Endodermal cell (in vitro differentiated cells): ENCODE measurements around the gene LRCH4. TPM values are rescaled to one million over a fixed set of nuclear protein-coding genes. Genes with fewer than 3 reads are reported as not detected.

Source experiments
- DNase-seq: peaks from one replicate; pipeline ENCODE4 v3.0.0-alpha.2; 2017
- H3K27ac ChIP-seq: 2 replicates; pipeline ENCODE4 v1.5.1; 2013; ENCODE audit warnings: mild to moderate bottlenecking, low read depth, low read length, moderate library complexity
- H3K27me3 ChIP-seq: 2 replicates; pipeline ENCODE4 v1.6.1; 2013; ENCODE audit warnings: mild to moderate bottlenecking, low read length, moderate library complexity; ENCODE audit not compliant: insufficient read depth, control insufficient read depth, poor library complexity, severe bottlenecking
- H3K36me3 ChIP-seq: 2 replicates; pipeline ENCODE4 v1.7.0; 2013; ENCODE audit warnings: mild to moderate bottlenecking, low read length, moderate library complexity; ENCODE audit not compliant: control insufficient read depth, insufficient read depth
- H3K4me1 ChIP-seq: one replicate; pipeline ENCODE4 v1.7.0; 2013; ENCODE audit warnings: low read length; ENCODE audit not compliant: control insufficient read depth, insufficient read depth
- H3K4me3 ChIP-seq: 2 replicates; pipeline ENCODE4 v1.5.1; 2013; ENCODE audit warnings: mild to moderate bottlenecking, low read length, moderate library complexity
- H3K9ac ChIP-seq: 2 replicates; pipeline ENCODE4 v1.6.1; 2013; ENCODE audit warnings: mild to moderate bottlenecking, low read length, moderate library complexity; ENCODE audit not compliant: poor library complexity, severe bottlenecking; ENCODE audit errors: extremely low read depth
- H3K9me3 ChIP-seq: 2 replicates; pipeline ENCODE4 v1.6.1; 2013; ENCODE audit warnings: mild to moderate bottlenecking, low read length, moderate library complexity; ENCODE audit not compliant: control insufficient read depth
- H3K27ac Mint-ChIP-seq: 2 replicates; pipeline ENCODE4 v1.8.0; 2020; ENCODE audit warnings: mixed read lengths
- H3K27me3 Mint-ChIP-seq: 2 replicates; pipeline ENCODE4 v1.8.0; 2021; ENCODE audit warnings: mild to moderate bottlenecking, mixed read lengths; ENCODE audit not compliant: insufficient read depth
- H3K36me3 Mint-ChIP-seq: 2 replicates; pipeline ENCODE4 v1.8.0; 2020; ENCODE audit warnings: low read depth, mixed read lengths
- H3K4me1 Mint-ChIP-seq: 2 replicates; pipeline ENCODE4 v1.8.0; 2020; ENCODE audit warnings: mixed read lengths
- H3K4me3 Mint-ChIP-seq: 2 replicates; pipeline ENCODE4 v1.8.0; 2020; ENCODE audit warnings: mild to moderate bottlenecking, moderate library complexity, mixed read lengths
- H3K9me3 Mint-ChIP-seq: 2 replicates; pipeline ENCODE4 v1.8.0; 2020; ENCODE audit warnings: mild to moderate bottlenecking, mixed read lengths
- CTCF ChIP-seq: fragments of 200-600 bp; sonication (generic); conservative IDR thresholded peaks from 2 replicates; pipeline ENCODE4 v1.5.0; 2021; ENCODE audit warnings: antibody characterized with exemption, mild to moderate bottlenecking
- WGBS, 2 experiments: methylation state at CpG; one replicate each; pipeline versions ENCODE4 v1.1.5 to v1.1.7; 2013; ENCODE audit warnings: missing lambda C conversion rate in 2 of 2, mixed read lengths in 1 of 2; ENCODE audit not compliant: insufficient coverage in 1 of 2, insufficient read length in 1 of 2; 5-methylcytosine and 5-hydroxymethylcytosine counted together
- total RNA-seq, 2 donors: library from RNA; stranded (reverse); fragmentation: NEBNext Ultra II Directional in 1 of 2; extraction: Animal tissue kit (Norgen Biotek cat#: 25700) in 1 of 2; gene quantifications; 2 replicates in 1 of 2; 3 replicates in 1 of 2; pipeline ENCODE4 v1.2.1, GENCODE V29; 2021

Gene LRCH4
- total RNA-seq, 2 donors from 2014 or later: 49.4 to 56.0 TPM

DNA sequence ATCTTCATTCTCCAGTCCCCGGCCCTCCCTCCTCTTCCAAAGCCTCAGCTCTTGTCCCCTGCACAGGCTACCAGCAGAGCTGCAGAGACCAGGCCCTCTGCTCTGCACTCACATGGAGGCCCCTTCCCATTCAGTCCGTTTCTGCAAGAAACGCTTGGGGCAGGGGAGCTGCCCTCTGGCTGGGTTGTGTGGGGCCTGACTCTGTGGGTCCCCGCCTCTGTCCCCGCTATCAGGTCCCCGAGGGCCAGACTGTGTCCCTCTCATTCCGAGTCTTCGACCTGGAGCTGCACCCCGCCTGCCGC is 17.7 kb upstream of the LRCH4 start:
- Mint-ChIP-seq H3K27ac (peak overlapping the region; percentile 84), H3K4me3 (peak overlapping the region; percentile 62), H3K27me3 (peaks cover 31% of the 10 kb centered on the region), H3K9me3 (no peaks in the 10 kb centered on the region), H3K36me3 (no peaks in the 10 kb centered on the region), H3K4me1 (peaks cover 19% of the 10 kb centered on the region)
- Histone ChIP-seq H3K27ac (no peak overlapping the region), H3K4me3 (peak overlapping the region; percentile 70), H3K9ac (no peak overlapping the region), H3K36me3 (no peaks in the 10 kb centered on the region), H3K4me1 (peaks cover 5% of the 10 kb centered on the region), H3K27me3 (peaks cover 18% of the 10 kb centered on the region), H3K9me3 (no peaks in the 10 kb centered on the region)
- DNase-seq: no peak
- TF ChIP-seq CTCF: no peak
- 21% methylated on average over 4 to 10 of the region's 10 CpGs for WGBS, 2 experiments

DNA sequence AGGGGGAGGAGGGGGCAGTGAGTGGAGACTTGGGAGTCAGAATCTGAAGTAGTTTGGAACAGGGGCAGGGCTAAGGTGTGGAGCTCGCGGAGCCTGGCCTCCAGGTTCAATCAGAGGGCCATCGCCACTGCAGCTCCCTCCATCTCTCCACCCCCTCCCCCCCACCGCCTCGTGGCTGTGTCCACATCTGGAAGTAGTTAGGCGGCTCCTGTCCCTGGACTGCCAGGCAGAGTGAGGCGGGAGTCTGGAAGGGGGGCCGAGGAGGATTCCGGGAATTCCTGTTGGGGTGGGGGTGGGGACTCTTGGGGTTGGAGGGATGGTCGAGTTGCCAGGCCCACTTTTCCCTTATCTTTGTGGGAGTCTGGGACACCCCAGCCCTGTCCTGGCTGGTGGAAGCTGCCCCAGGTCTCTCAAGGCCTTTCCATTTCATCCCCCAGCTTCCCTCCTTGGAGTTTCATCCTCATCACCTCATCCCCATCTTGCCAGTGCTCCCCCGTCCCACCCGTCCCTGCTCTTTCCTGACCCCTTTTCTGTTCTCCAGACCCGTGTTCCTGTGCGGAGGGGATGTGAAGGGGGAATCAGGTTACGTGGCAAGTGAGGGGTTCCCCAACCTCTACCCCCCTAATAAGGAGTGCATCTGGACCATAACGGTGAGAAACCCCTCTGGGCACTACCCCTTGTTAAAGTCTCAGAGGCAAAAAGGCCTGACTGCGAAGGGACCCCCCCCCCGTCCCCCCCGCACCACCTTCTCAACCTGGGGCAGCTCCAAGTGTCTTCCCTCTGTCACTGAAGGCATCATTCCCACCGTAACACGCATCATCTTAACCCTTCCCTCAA is 17.2 kb upstream of the LRCH4 start:
- H3K4me1 ChIP-seq: peaks cover 5% of the 10 kb centered on the region
- H3K9ac ChIP-seq: no peak overlapping the region
- H3K9me3 ChIP-seq: no peaks in the 10 kb centered on the region
- H3K27ac Mint-ChIP-seq: no peak overlapping the region
- no peaks in the 10 kb centered on the region for H3K36me3 Mint-ChIP-seq
- no peaks in the 10 kb centered on the region for H3K9me3 Mint-ChIP-seq
- DNase-seq: peak; percentile 90
- H3K27me3 Mint-ChIP-seq: peaks cover 31% of the 10 kb centered on the region
- peaks cover 19% of the 10 kb centered on the region for H3K4me1 Mint-ChIP-seq
- peaks cover 18% of the 10 kb centered on the region for H3K27me3 ChIP-seq
- no peak overlapping the region for H3K27ac ChIP-seq
- H3K4me3 ChIP-seq: peak overlapping the region; percentile 70
- no peaks in the 10 kb centered on the region for H3K36me3 ChIP-seq
- no peak for TF ChIP-seq CTCF
- H3K4me3 Mint-ChIP-seq: peak overlapping the region; percentile 62
- WGBS, 2 experiments: 13 to 58% methylated on average over 3 to 19 of the region's 21 CpGs

DNA sequence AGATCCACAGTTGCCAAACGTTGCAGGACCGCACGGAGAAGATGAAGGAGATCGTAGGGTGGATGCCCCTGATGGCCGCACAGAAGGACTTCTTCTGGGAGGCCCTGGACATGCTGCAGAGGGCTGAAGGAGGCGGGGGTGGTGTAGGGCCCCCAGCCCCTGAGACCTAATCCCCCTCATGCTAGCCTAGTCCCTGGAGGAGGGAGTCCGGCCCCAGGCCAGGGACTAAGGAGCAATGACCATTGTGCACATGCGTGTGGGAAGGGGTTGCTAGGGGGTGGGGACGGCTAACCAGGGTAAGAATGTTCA is 14.8 kb upstream of the LRCH4 start:
- Mint-ChIP-seq H3K4me3 (no peak overlapping the region), H3K4me1 (peaks cover 19% of the 10 kb centered on the region), H3K27ac (no peak overlapping the region), H3K9me3 (no peaks in the 10 kb centered on the region), H3K36me3 (no peaks in the 10 kb centered on the region), H3K27me3 (peaks cover 19% of the 10 kb centered on the region)
- Histone ChIP-seq H3K4me1 (peaks cover 5% of the 10 kb centered on the region), H3K9me3 (no peaks in the 10 kb centered on the region), H3K36me3 (no peaks in the 10 kb centered on the region), H3K4me3 (no peak overlapping the region), H3K27ac (no peak overlapping the region), H3K9ac (no peak overlapping the region), H3K27me3 (peaks cover 10% of the 10 kb centered on the region)
- TF ChIP-seq CTCF: no peak
- no peak for DNase-seq
- 69 to 87% methylated on average over 7 to 9 of the region's 9 CpGs for WGBS, 2 experiments
